H1 (cell line): ENCODE data around the gene SEL1L. TPM values are rescaled to one million over a fixed set of nuclear protein-coding genes. Genes with fewer than 3 reads are reported as not detected.
"Not testable (repeated sequence)": the region's sequence is repeated elsewhere in the genome, so short reads cannot be mapped to it uniquely, and the experiment has no call there.

ENCODE experiments used
- CTCF ChIA-PET: fragments of 300-600 bp; sonication (Branson Sonifier 250); formaldehyde crosslinking; loops from one replicate; lab custom pipeline; 2021; ENCODE audit not compliant: partially characterized antibody; lab: Charles Lee
- POLR2A ChIA-PET: fragments of 300-600 bp; sonication (Branson Sonifier 250); formaldehyde crosslinking; loops from one replicate; lab custom pipeline; 2021; ENCODE audit warnings: inconsistent platforms; ENCODE audit not compliant: partially characterized antibody; lab: Charles Lee
- DNase-seq, 2 experiments: peaks; one replicate each; pipeline versions ENCODE4 v3.0.0 to v3.0.0-alpha.2; 2010 to 2022; ENCODE audit warnings: low spot score in 2 of 2, low read depth in 1 of 2, mixed read lengths in 1 of 2
- FAIRE-seq: peaks from 2 replicates; lab custom pipeline; 2011; peaks lifted over from hg19 to GRCh38; lab: Jason Lieb, UNC
- H2AFZ ChIP-seq: 2 replicates; pipeline ENCODE4 v1.8.1; 2012; ENCODE audit warnings: low read length, inconsistent platforms
- H2AK5ac ChIP-seq: 2 replicates; pipeline ENCODE4 v1.6.1; 2013; ENCODE audit warnings: low read depth, low read length
- H2BK120ac ChIP-seq: replicated peaks from 2 replicates; pipeline ENCODE3; 2013; ENCODE audit warnings: low read depth, low read length, inconsistent platforms
- H2BK12ac ChIP-seq: 2 replicates; pipeline ENCODE4 v1.6.1; 2013; ENCODE audit warnings: low read depth, low read length
- H2BK15ac ChIP-seq: 2 replicates; pipeline ENCODE4 v1.6.1; 2013; ENCODE audit warnings: low read length
- H2BK20ac ChIP-seq: 2 replicates; pipeline ENCODE4 v1.6.1; 2013; ENCODE audit warnings: low read length
- H2BK5ac ChIP-seq: 2 replicates; pipeline ENCODE4 v1.6.1; 2013; ENCODE audit warnings: low read depth, low read length
- H3K14ac ChIP-seq: 2 replicates; pipeline ENCODE4 v1.6.1; 2013; ENCODE audit warnings: inconsistent platforms; ENCODE audit not compliant: insufficient read length
- H3K18ac ChIP-seq: 2 replicates; pipeline ENCODE4 v1.6.1; 2013; ENCODE audit warnings: low read length; ENCODE audit errors: extremely low read depth
- H3K23ac ChIP-seq: 2 replicates; pipeline ENCODE4 v1.6.1; 2013; ENCODE audit warnings: inconsistent platforms; ENCODE audit not compliant: insufficient read length
- H3K23me2 ChIP-seq: 2 replicates; pipeline ENCODE4 v1.6.1; 2013; ENCODE audit warnings: low read depth, low read length
- H3K27ac ChIP-seq: 2 replicates; pipeline ENCODE4 v1.6.1; 2011; ENCODE audit warnings: low read depth, low read length, inconsistent platforms
- H3K27me3 ChIP-seq, 4 experiments: replicated peaks in 1 of 4; 1 replicate in 1 of 4; 2 replicates in 3 of 4; pipeline versions ENCODE4 v1.6.1 to v1.8.1; 2011 to 2013; ENCODE audit warnings: low read length in 3 of 4, mild to moderate bottlenecking in 3 of 4, inconsistent platforms in 2 of 4, mixed read lengths in 2 of 4, moderate library complexity in 1 of 4; ENCODE audit not compliant: control insufficient read depth in 3 of 4, insufficient read depth in 3 of 4; ENCODE audit errors: extremely low read depth in 1 of 4
- H3K36me3 ChIP-seq, 4 experiments: 2 replicates each; pipeline versions ENCODE4 v1.6.1 to v1.8.1; 2011 to 2013; ENCODE audit warnings: mild to moderate bottlenecking in 4 of 4, low read length in 3 of 4, moderate library complexity in 2 of 4, control low read depth in 1 of 4, inconsistent platforms in 1 of 4; ENCODE audit not compliant: insufficient read depth in 4 of 4, control insufficient read depth in 2 of 4
- H3K4ac ChIP-seq: replicated peaks from 2 replicates; pipeline ENCODE3; 2013; ENCODE audit warnings: low read length, low read depth, mixed read lengths, inconsistent platforms; ENCODE audit not compliant: insufficient read length
- H3K4me1 ChIP-seq, 4 experiments: replicated peaks in 1 of 4; 1 replicate in 1 of 4; 2 replicates in 3 of 4; pipeline versions ENCODE4 v1.6.1 to v1.8.1; 2011 to 2013; ENCODE audit warnings: low read length in 3 of 4, inconsistent platforms in 2 of 4, mixed read lengths in 1 of 4; ENCODE audit not compliant: insufficient read depth in 4 of 4, control insufficient read depth in 3 of 4
- H3K4me2 ChIP-seq, 2 experiments: 2 replicates each; pipeline versions ENCODE4 v1.6.1 to v1.8.1; 2011 to 2013; ENCODE audit warnings: low read depth in 2 of 2, low read length in 2 of 2, control low read depth in 1 of 2, inconsistent platforms in 1 of 2, mild to moderate bottlenecking in 1 of 2; ENCODE audit not compliant: insufficient read depth in 1 of 2
- H3K4me3 ChIP-seq, 4 experiments: fragments of 200-600, 300-600 bp in 1 of 4; sonication (generic), shearing (Covaris generic), sonication (Bioruptor Twin) in 1 of 4; 2 replicates each; pipeline versions ENCODE4 v1.5.1 to v1.8.1; 2011 to 2016; ENCODE audit warnings: low read length in 4 of 4, low read depth in 3 of 4, control low read depth in 2 of 4, inconsistent platforms in 2 of 4, mild to moderate bottlenecking in 2 of 4, mixed read lengths in 1 of 4, moderate library complexity in 1 of 4; ENCODE audit not compliant: insufficient read depth in 2 of 4; ENCODE audit errors: extremely low read depth in 1 of 4
- H3K56ac ChIP-seq: replicated peaks from 2 replicates; pipeline ENCODE3; 2013; ENCODE audit warnings: low read depth, mild to moderate bottlenecking, mixed read lengths, low read length, inconsistent platforms; ENCODE audit not compliant: insufficient read length
- H3K79me1 ChIP-seq: 2 replicates; pipeline ENCODE4 v1.6.1; 2013; ENCODE audit warnings: low read depth, low read length, control low read depth
- H3K79me2 ChIP-seq, 2 experiments: 2 replicates each; pipeline versions ENCODE4 v1.6.1 to v1.8.1; 2012 to 2013; ENCODE audit warnings: low read length in 2 of 2, mild to moderate bottlenecking in 2 of 2, inconsistent platforms in 1 of 2; ENCODE audit not compliant: insufficient read depth in 2 of 2, control insufficient read depth in 1 of 2
- H3K9ac ChIP-seq, 4 experiments: replicated peaks in 1 of 4; 1 replicate in 1 of 4; 2 replicates in 3 of 4; pipeline versions ENCODE4 v1.6.1 to v1.8.1; 2011 to 2013; ENCODE audit warnings: low read depth in 3 of 4, low read length in 3 of 4, control low read depth in 2 of 4, mild to moderate bottlenecking in 2 of 4, moderate library complexity in 2 of 4, inconsistent platforms in 1 of 4; ENCODE audit errors: extremely low read depth in 1 of 4
- H3K9me3 ChIP-seq, 2 experiments: 2 replicates each; pipeline versions ENCODE4 v1.6.1 to v1.8.1; 2012 to 2013; ENCODE audit warnings: mild to moderate bottlenecking in 2 of 2, moderate library complexity in 2 of 2, control low read depth in 1 of 2, inconsistent platforms in 1 of 2, low read depth in 1 of 2, low read length in 1 of 2, mixed read lengths in 1 of 2; ENCODE audit not compliant: insufficient read depth in 2 of 2
- H4K20me1 ChIP-seq, 2 experiments: replicated peaks in 1 of 2; 2 replicates each; pipeline versions ENCODE3 to v1.8.1; 2011 to 2013; ENCODE audit warnings: inconsistent platforms in 2 of 2, low read length in 2 of 2, mild to moderate bottlenecking in 1 of 2; ENCODE audit not compliant: insufficient read depth in 2 of 2, control insufficient read depth in 1 of 2
- H4K5ac ChIP-seq: 2 replicates; pipeline ENCODE4 v1.6.1; 2013; ENCODE audit warnings: low read length, low read depth, mixed read lengths, inconsistent platforms; ENCODE audit not compliant: insufficient read length
- H4K8ac ChIP-seq: 2 replicates; pipeline ENCODE4 v1.8.0; 2013; ENCODE audit warnings: mild to moderate bottlenecking, moderate library complexity, low read length, inconsistent platforms; ENCODE audit not compliant: insufficient read depth; ENCODE audit errors: extremely low read depth
- H4K91ac ChIP-seq: replicated peaks from 2 replicates; pipeline ENCODE3; 2013; ENCODE audit warnings: low read length, mixed read lengths, inconsistent platforms; ENCODE audit not compliant: insufficient read length
- CHD1 ChIP-seq: IDR thresholded peaks from 2 replicates; pipeline ENCODE4 v1.6.1; 2012; ENCODE audit warnings: low read depth, low read length, improper control_type of control experiment
- GABPA ChIP-seq: IDR thresholded peaks from 2 replicates; pipeline ENCODE4 v1.6.1; 2011; ENCODE audit warnings: mild to moderate bottlenecking, low read length, moderate library complexity, borderline replicate concordance; ENCODE audit not compliant: insufficient read depth
- MAFK ChIP-seq: IDR thresholded peaks from 2 replicates; pipeline ENCODE4 v1.6.1; 2012; ENCODE audit warnings: low read depth, mild to moderate bottlenecking, improper control_type of control experiment, low read length
- RNF2 ChIP-seq: fragments of 200-900, 300-1000 bp; sonication (generic); IDR thresholded peaks from 2 replicates; pipeline ENCODE4 v1.7.1; 2016; ENCODE audit warnings: borderline replicate concordance, low read depth, mild to moderate bottlenecking, antibody characterized with exemption, low read length; ENCODE audit not compliant: poor library complexity, severe bottlenecking; ENCODE audit errors: missing control alignments
- SAP30 ChIP-seq: fragments of 300-600 bp; sonication (generic); IDR thresholded peaks from 2 replicates; pipeline ENCODE4 v1.7.1; 2012; ENCODE audit warnings: low read length, moderate library complexity, mild to moderate bottlenecking, inconsistent platforms; ENCODE audit not compliant: insufficient read depth, insufficient replicate concordance
- TAF1 ChIP-seq: IDR thresholded peaks from 2 replicates; pipeline ENCODE4 v1.6.1; 2011; ENCODE audit warnings: mild to moderate bottlenecking, low read depth, low read length
- TEAD4 ChIP-seq: IDR thresholded peaks from 2 replicates; pipeline ENCODE4 v1.6.1; 2012; ENCODE audit warnings: low read depth, low read length, inconsistent platforms, mixed read lengths
- WGBS, 2 experiments: shearing (Covaris generic) in 1 of 2; methylation state at CpG; one replicate each; pipeline versions ENCODE4 v1.1.6 to v1.1.7; 2013 to 2015; ENCODE audit warnings: low lambda C conversion rate in 2 of 2, mixed read lengths in 2 of 2, inconsistent platforms in 1 of 2, low coverage in 1 of 2, missing lambda C conversion rate in 1 of 2; ENCODE audit not compliant: insufficient replicate concordance in 2 of 2, insufficient coverage in 1 of 2, insufficient read length in 1 of 2; ENCODE audit errors: extremely low coverage in 1 of 2, missing lambda C conversion rate in 1 of 2; 5-methylcytosine and 5-hydroxymethylcytosine counted together
- polyA plus RNA-seq, 7 experiments: library from polyadenylated mRNA; depleted of rRNA in 3 of 7; stranded (reverse) in 5 of 7; unstranded in 2 of 7; fragments of >200 nt in 5 of 7; fragments of 200-250 nt in 2 of 7; gene quantifications; 1 replicate in 5 of 7; 2 replicates in 1 of 7; 4 replicates in 1 of 7; pipeline versions ENCODE4 v1.2.1 to v1.2.3, GENCODE V29; 2011 to 2013; ENCODE audit warnings: missing spikeins in 2 of 7, mixed read lengths in 2 of 7
- total RNA-seq: library from RNA; stranded (reverse); fragmentation: NEBNext Ultra II Directional; extraction: Animal tissue kit (Norgen Biotek cat#: 25700); gene quantifications from 2 replicates; pipeline ENCODE4 v1.2.1, GENCODE V29; 2021

Gene SEL1L
- total and polyA plus RNA-seq, 2 of the 8 experiments (the other 6 are each of a cell fraction or from before 2014, with no cell fraction given), result 4.3 to 34.9 TPM

DNA sequence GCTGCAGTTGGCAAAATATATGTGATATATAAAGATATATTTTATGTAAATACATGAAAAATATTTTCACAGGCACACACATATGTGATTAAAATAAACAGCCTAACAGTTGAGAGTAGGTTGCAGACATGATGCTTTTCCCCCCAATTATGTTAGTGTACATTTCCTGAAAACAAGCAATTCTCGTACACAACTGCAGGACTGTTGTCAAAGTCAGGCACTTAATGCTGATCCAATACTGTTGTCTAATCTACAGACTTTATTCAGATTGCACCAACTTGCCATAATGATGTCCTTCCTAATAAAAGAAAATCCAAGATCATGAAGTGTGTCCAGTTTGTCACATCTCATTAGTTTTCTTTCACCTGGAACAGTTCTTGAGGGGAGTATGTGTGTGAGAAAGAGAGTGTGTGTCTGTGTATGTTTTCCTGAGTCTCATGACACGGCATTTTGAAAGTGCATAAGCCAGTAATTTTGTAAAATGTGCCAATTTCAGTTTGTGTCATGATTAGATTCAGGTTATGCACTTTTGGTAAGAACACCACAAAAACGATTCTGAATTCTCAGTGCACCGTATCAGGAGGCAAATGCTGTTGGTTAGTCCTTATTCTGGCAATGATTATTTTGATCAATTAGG, 16.5 kb upstream of the SEL1L start (continued):
- no peak for TF ChIP-seq GABPA
- TF ChIP-seq MAFK, result no peak
- no peak for TF ChIP-seq RNF2
- no peak for TF ChIP-seq TAF1
- no peak for TF ChIP-seq SAP30
- no peak for TF ChIP-seq CHD1
- TF ChIP-seq TEAD4, result no peak

DNA sequence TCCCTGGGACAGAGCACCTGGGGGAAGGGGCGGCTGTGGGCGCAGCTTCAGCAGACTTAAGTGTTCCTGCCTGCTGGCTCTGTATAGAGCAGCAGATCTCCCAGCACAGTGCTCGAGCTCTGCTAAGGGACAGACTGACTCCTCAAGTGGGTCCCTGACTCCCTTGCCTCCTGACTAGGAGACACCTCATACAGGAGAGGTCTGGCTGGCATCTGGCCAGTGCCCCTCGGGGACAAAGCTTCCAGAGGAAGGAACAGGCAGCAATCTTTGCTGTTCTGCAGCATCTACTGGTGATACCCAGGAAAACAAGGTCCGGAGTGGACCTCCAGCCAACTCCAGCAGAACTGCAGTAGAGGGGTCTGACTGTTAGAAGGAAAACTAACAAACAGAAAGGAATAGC, 7.6 kb upstream of the SEL1L start:
- H3K36me3 ChIP-seq, H2BK20ac ChIP-seq, FAIRE-seq, H3K9me3 ChIP-seq, H3K4me3 ChIP-seq, H3K9ac ChIP-seq, H4K5ac ChIP-seq, H3K14ac ChIP-seq, H3K79me1 ChIP-seq, H3K4me1 ChIP-seq, H3K4me2 ChIP-seq, H3K79me2 ChIP-seq, DNase-seq, POLR2A ChIA-PET, H3K18ac ChIP-seq, CTCF ChIA-PET, H2AK5ac ChIP-seq, H4K8ac ChIP-seq, H3K4ac ChIP-seq, H3K27ac ChIP-seq, H2BK5ac ChIP-seq, H3K23me2 ChIP-seq, H2BK120ac ChIP-seq, H2BK15ac ChIP-seq, H3K56ac ChIP-seq, H3K23ac ChIP-seq, H2BK12ac ChIP-seq, H3K27me3 ChIP-seq, H4K91ac ChIP-seq, H4K20me1 ChIP-seq: not testable (repeated sequence)
- H2AFZ ChIP-seq, result peak overlapping the region; percentile 83; the same call in 1 of the 2 replicates
- 92% methylated on average over 5 of the region's 5 CpGs; no CpG with 5 or more reads in 1 of the 2 experiments for WGBS, 2 experiments
